ENCODE results near the gene TRAPPC10.

The TRAPPC10 gene

DNA sequence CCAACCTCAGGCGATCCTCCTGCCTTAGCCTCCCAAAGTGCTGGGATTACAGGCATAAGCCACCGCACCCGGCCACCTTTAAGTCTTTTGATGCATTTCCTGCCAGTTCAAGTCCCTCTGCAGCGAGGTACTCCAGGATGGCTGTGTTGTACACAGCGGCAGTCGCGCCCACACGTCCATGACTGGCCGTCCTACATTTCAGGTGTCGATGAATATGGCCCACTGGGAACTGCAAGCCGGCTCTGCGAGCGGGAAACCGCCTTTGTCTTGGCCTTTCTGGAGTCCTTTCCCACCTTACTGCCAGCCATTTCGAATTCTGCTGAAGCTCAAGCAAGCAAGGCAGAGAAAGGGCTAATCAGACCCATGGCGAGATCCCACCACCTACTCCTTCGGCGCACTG is 34.6 kb downstream of the TRAPPC10 start:
- H3K4me3 ChIP-seq (replicated peaks; ENCODE audit: low read depth, low read length), result no peak overlapping the region
- DNase-seq (ENCODE audit: low read depth), result no peak
- TF ChIP-seq, protein P1, sequence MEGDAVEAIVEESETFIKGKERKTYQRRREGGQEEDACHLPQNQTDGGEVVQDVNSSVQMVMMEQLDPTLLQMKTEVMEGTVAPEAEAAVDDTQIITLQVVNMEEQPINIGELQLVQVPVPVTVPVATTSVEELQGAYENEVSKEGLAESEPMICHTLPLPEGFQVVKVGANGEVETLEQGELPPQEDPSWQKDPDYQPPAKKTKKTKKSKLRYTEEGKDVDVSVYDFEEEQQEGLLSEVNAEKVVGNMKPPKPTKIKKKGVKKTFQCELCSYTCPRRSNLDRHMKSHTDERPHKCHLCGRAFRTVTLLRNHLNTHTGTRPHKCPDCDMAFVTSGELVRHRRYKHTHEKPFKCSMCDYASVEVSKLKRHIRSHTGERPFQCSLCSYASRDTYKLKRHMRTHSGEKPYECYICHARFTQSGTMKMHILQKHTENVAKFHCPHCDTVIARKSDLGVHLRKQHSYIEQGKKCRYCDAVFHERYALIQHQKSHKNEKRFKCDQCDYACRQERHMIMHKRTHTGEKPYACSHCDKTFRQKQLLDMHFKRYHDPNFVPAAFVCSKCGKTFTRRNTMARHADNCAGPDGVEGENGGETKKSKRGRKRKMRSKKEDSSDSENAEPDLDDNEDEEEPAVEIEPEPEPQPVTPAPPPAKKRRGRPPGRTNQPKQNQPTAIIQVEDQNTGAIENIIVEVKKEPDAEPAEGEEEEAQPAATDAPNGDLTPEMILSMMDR (IDR thresholded peaks at IDR 0.05; ENCODE audit: low read length, missing control alignments), result no peak

DNA sequence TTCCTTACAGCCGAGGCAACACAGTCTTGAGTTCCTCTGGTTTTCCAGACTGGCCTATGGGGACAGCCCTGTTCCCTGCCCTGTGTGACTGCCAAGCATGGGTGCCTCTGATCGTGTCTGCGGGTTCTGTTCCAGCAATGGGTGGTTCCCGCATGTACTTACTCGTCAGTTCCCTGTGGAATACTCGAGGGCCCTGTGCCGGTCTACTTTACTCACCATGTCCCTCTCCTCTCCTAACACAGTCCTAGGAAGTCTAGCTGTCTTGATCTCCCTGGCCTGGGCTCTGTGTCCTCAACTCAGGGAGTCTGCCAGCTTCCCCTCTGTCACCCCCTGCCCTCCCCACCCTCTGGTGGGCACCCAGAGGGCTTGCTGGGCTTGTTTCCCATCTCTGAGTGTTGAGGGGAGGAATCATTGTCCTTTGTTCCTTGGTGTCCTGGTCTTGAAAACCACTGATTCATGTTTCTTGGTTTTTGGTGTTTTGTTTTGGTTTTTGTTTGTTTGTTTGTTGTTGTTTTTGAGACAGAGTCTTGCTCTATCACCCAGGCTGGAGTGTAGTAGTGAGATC is 36.0 kb downstream of the TRAPPC10 start:
- H3K4me3 ChIP-seq (replicated peaks; ENCODE audit: low read depth, low read length), result no peak overlapping the region
- TF ChIP-seq, protein P1 (IDR thresholded peaks at IDR 0.05; ENCODE audit: low read length, missing control alignments), result no peak
- DNase-seq (ENCODE audit: low read depth), result no peak

DNA sequence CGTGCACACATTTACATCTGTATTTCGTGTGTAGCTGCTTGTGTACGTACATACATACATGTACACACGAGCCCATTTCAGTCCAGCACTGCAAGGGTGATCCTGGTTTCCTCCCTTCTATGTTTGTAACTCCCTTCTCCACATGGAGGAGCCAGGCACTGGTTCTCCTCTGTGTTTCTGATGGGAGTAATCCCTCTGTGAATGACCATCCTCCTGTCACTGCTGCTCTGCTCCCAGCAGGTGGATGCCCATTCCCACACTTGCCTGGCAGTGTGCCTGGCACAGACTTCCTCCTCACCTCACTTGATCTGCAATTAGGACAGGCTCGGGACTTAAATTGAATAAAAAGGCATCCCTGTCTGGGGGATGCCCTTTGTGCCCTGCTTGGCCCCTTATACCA is 37.1 kb downstream of the TRAPPC10 start:
- TF ChIP-seq, protein P1 (IDR thresholded peaks at IDR 0.05; ENCODE audit: low read length, missing control alignments), result no peak
- no peak overlapping the region for H3K4me3 ChIP-seq (replicated peaks; ENCODE audit: low read depth, low read length)
- no peak for DNase-seq (ENCODE audit: low read depth)

DNA sequence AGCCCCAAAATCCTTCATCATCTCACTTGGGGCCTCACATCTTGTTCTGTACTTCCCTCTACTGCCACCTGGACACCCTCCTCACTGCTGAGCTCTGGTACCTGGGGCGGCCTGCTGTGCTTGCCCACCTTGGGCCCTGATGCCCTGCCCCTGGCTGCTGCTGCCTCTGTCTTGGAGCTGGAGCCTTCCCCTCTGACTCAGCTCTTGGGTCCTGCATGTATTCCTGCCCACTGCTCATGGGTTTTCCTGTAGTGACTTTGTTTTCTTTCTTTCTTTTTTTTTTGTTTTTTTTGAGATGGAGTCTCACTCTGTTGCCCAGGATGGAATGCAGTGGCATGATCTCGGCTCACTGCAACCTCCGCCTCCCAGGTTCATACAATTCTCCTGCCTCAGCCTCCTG is 37.5 kb downstream of the TRAPPC10 start:
- TF ChIP-seq, protein P1 (IDR thresholded peaks at IDR 0.05; ENCODE audit: low read length, missing control alignments), result no peak
- H3K4me3 ChIP-seq (replicated peaks; ENCODE audit: low read depth, low read length), result no peak overlapping the region
- peak; percentile 13 for DNase-seq (ENCODE audit: low read depth)

DNA sequence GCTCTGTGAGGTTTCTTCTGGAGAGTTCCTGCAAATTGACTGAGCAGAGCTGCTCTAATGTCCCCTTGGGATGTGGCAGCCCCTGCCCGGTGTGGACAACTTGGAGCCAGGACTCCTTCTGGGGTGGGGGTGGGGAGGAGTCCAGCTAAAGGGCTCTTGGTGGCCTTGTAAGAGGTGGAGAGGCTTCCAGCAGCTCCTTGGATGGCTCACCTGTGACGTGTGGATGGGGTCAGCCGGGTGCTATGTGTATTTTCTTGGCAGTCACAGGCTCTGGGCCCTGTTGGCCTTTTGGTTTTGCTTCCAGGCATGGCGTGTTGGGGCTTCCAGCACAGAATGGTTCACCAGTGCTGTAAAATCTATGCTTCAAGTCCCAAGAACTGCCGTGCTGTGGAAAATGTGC is 38.2 kb downstream of the TRAPPC10 start:
- no peak overlapping the region for H3K4me3 ChIP-seq (replicated peaks; ENCODE audit: low read depth, low read length)
- TF ChIP-seq, protein P1 (IDR thresholded peaks at IDR 0.05; ENCODE audit: low read length, missing control alignments), result no peak
- DNase-seq (ENCODE audit: low read depth), result no peak

DNA sequence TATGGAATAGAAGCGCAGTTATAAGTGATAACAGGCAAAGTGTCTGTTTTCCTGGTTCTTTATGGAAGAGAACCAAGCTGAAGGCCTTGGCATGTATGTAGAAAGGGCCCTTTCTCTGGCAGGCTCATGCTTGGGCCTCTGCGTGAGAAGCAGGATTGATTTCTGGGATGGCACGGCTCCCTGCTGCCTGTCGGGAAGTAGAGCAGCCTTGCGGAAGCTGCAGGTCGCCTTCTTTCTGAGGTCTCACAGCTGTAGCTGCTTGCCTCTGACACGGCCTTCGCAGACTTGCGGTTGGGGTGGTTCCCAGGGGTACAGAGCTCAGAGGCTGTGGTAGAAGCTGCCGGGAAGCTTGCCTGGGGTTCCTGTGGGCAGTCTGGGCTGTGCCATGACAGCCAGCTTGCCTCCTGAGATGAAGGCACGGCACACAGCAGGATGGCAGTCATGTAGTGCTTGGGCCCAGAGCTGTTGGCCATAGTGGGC is 39.4 kb downstream of the TRAPPC10 start:
- DNase-seq (ENCODE audit: low read depth), result peak; percentile 90
- H3K4me3 ChIP-seq (replicated peaks; ENCODE audit: low read depth, low read length), result no peak overlapping the region
- TF ChIP-seq, protein P1 (IDR thresholded peaks at IDR 0.05; ENCODE audit: low read length, missing control alignments), result no peak
